ENCODE measurements around the gene RAB30. TPM values are rescaled to one million over a fixed set of nuclear protein-coding genes. Genes with fewer than 3 reads are reported as not detected.

Gene RAB30
- total RNA-seq, 1 donor from 2014 or later: 160 TPM

DNA sequence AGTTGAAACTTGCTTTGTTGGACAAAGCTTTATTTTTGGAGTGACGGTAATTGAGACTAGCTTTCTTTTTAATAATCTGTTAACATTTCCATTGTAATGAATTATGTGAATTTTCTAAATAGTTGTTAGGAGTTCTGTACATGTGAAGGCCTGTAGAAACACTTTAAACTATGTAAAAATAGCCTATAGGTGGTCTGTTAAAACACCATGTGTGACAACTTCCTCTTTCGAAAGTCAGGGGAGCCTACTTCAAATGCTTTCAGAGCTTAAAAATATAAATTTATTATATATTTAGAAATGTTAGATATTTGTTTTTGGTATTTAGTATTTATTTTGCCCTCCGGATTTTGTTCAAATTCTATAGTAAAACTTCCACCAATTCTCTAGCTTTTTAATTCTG lies 141.5 kb downstream of the RAB30 start:
- intact Hi-C loops (cut with micrococcal nuclease): loop anchor here (2.0 kb wide), 2 partner anchors 31 to 43 kb away; no protein-coding TSS in a partner anchor
- ChIA-PET CTCF (interaction anchor here (0.8 to 2.0 kb wide), 5 partner anchors 63 to 319 kb away, joined by 3 to 6 read pairs (median 4); no protein-coding TSS in a partner anchor), POLR2A (interaction anchor here (0.6 to 2.0 kb wide), 13 partner anchors 9 to 226 kb away, joined by 3 to 19 read pairs (median 5); partner anchors contain the start of gene PCF11)
- Mint-ChIP-seq H3K9me3 (no peaks in the 10 kb centered on the region), H3K4me1 (peaks cover 69% of the 10 kb centered on the region), H3K27me3 (no peaks in the 10 kb centered on the region), H3K4me3 (no peak overlapping the region), H3K27ac (peak overlapping the region; percentile 84), H3K36me3 (ENCODE audit: low read depth) (peaks cover 2% of the 10 kb centered on the region)
- no peak for DNase-seq
- TF ChIP-seq, protein P1, sequence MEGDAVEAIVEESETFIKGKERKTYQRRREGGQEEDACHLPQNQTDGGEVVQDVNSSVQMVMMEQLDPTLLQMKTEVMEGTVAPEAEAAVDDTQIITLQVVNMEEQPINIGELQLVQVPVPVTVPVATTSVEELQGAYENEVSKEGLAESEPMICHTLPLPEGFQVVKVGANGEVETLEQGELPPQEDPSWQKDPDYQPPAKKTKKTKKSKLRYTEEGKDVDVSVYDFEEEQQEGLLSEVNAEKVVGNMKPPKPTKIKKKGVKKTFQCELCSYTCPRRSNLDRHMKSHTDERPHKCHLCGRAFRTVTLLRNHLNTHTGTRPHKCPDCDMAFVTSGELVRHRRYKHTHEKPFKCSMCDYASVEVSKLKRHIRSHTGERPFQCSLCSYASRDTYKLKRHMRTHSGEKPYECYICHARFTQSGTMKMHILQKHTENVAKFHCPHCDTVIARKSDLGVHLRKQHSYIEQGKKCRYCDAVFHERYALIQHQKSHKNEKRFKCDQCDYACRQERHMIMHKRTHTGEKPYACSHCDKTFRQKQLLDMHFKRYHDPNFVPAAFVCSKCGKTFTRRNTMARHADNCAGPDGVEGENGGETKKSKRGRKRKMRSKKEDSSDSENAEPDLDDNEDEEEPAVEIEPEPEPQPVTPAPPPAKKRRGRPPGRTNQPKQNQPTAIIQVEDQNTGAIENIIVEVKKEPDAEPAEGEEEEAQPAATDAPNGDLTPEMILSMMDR (IDR thresholded peaks at IDR 0.05): no peak
- ATAC-seq (ENCODE audit: low read depth): peak; percentile 36

DNA sequence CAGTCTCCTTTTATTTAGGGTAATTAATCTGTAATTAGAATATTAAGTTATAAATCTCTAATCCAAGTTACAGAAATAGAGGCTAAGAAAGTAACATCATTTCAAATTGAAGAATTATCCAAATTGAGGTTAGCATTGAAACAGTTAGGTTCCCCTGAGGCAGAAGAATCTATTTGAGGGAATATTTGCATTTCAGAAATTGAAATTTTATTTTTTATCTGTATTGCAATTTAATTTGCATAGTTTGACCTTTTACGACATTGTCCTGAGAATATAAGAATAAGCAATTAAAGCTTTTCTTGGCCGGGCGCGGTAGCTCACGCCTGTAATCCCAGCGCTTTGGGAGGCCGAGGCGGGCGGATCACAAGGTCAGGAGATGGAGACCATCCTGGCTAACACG lies 142.6 kb downstream of the RAB30 start:
- POLR2A ChIA-PET: interaction anchor here (0.6 to 1.9 kb wide), 8 partner anchors 8 to 227 kb away, joined by 5 to 13 read pairs (median 7); partner anchors contain the start of genes DDIAS and PCF11
- Mint-ChIP-seq H3K36me3 (ENCODE audit: low read depth) (peaks cover 1% of the 10 kb centered on the region), H3K4me1 (peaks cover 79% of the 10 kb centered on the region), H3K9me3 (no peaks in the 10 kb centered on the region), H3K27me3 (no peaks in the 10 kb centered on the region), H3K27ac (peak overlapping the region; percentile 84), H3K4me3 (peak overlapping the region; percentile 47)
- CTCF ChIA-PET: interaction anchor here (0.6 to 1.1 kb wide), 2 partner anchors 9 to 95 kb away, joined by 3 to 5 read pairs; no protein-coding TSS in a partner anchor
- ATAC-seq (ENCODE audit: low read depth) (no peak), DNase-seq (no peak)
- TF ChIP-seq, protein P1 (IDR thresholded peaks at IDR 0.05): no peak
- intact Hi-C loops (cut with micrococcal nuclease): no loop called here

DNA sequence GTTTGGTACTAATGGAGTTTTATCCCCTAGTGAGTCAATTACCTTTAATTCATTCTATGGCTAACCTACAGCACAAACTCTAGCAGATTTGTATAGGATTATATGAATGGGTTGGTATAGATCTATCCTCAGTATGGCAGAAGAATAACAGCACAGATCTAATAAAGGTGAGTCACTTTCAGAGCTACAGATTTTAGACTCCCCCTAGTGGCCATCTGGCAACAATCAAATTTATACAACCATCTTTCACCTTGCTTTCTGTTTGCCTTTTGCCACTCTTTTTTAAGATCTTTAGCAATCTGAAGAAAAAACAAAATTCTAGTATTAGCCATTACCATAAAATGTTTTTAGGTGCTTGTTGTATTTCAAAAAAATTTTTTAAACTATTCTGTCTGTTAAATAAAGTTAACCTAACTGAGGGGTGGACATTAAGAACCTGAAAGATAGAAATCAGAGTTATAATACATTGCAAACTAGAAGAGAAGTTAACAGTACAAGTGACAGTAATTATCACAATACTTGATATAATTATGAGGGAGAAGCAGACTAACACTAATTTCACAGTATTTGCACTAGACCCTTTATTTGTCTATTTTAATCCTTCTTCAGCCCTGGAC lies 144.3 kb downstream of the RAB30 start:
- peaks cover 5% of the 10 kb centered on the region for H3K36me3 Mint-ChIP-seq (ENCODE audit: low read depth)
- POLR2A ChIA-PET: interaction anchor here (0.9 to 1.8 kb wide), 5 partner anchors 19 to 144 kb away, joined by 3 to 7 read pairs (median 3); partner anchors contain the start of gene RAB30
- DNase-seq (no peak), ATAC-seq (ENCODE audit: low read depth) (peak; percentile 76)
- peaks cover 85% of the 10 kb centered on the region for H3K4me1 Mint-ChIP-seq
- peak overlapping the region; percentile 75 for H3K27ac Mint-ChIP-seq
- TF ChIP-seq, protein P1 (IDR thresholded peaks at IDR 0.05): no peak
- H3K9me3 Mint-ChIP-seq: no peaks in the 10 kb centered on the region
- CTCF ChIA-PET: interaction anchor here (0.7 to 4.9 kb wide), 9 partner anchors 18 to 322 kb away, joined by 3 to 34 read pairs (median 4); partner anchors contain the start of gene DDIAS
- intact Hi-C loops (cut with micrococcal nuclease): loop anchor here (1.0 to 2.0 kb wide), 3 partner anchors 21 to 229 kb away; partner anchors contain the start of gene PCF11
- H3K4me3 Mint-ChIP-seq: peak overlapping the region; percentile 45
- no peaks in the 10 kb centered on the region for H3K27me3 Mint-ChIP-seq

DNA sequence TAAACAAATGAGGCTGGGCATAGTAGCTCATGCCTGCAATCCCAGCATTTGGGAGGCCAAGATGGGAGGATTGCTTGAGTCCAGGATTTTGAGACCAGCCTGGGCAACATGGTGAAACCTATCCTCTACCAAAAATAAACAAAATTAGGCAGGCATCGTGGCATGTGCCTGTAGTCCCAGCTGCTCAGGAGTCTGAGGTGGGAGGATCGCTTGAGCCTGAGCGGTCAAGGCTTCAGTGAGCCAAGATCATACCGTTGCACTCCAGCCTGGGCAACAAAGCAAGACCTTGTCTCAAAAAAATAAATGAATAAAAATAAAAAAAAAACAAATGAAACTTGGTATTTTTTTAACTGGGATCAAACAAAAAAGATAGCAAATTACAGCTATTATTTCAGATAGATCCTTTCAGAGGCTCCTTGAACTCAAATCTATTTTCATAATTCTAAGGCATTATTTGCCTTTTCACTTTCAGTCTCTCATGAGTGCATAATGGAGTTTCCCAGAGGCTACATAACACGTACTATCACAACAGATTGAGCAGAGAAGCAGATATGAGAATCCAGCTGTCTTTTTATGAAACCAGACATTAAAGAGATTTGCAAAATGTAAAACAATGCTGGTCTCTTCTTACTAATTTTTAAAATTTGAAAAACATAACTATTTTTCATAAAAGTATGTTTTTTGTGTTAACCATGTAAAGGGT lies 147.0 kb downstream of the RAB30 start:
- no peak for DNase-seq
- CTCF ChIA-PET: interaction anchor here (0.6 to 4.9 kb wide), 7 partner anchors 10 to 232 kb away, joined by 3 to 34 read pairs (median 4); partner anchors contain the start of genes DDIAS and PCF11
- Mint-ChIP-seq H3K9me3 (peaks cover 4% of the 10 kb centered on the region), H3K4me3 (peak overlapping the region; percentile 15), H3K4me1 (peaks cover 84% of the 10 kb centered on the region), H3K27me3 (no peaks in the 10 kb centered on the region), H3K27ac (peak overlapping the region; percentile 81), H3K36me3 (ENCODE audit: low read depth) (peaks cover 17% of the 10 kb centered on the region)
- ATAC-seq (ENCODE audit: low read depth): peak; percentile 58
- POLR2A ChIA-PET: interaction anchor here (0.7 to 4.6 kb wide), 11 partner anchors 16 to 232 kb away, joined by 3 to 39 read pairs (median 5); partner anchors contain the start of genes DDIAS, PCF11, PRCP and RAB30
- TF ChIP-seq, protein P1 (IDR thresholded peaks at IDR 0.05): no peak
- intact Hi-C loops (cut with micrococcal nuclease): loop anchor here (5.0 kb wide), 1 partner anchor 268 kb away; the partner anchor contains the start of gene ANKRD42

Other genes starting within 250 kb of the RAB30 start
- gene PRCP, start 171.5 kb downstream of the RAB30 start, total RNA-seq: 29.8 and 34.8 TPM in 2 replicates
- gene DDIAS, start 170.2 kb downstream of the RAB30 start, total RNA-seq: 4.4 and 4.7 TPM in 2 replicates
- gene PCF11, start 85.2 kb upstream of the RAB30 start, total RNA-seq: 105 and 123 TPM in 2 replicates
- gene ANKRD42, start 121.8 kb upstream of the RAB30 start, total RNA-seq: 6.6 and 7.4 TPM in 2 replicates
- gene CCDC90B, start 214.5 kb upstream of the RAB30 start, total RNA-seq: 25.8 and 29.2 TPM in 2 replicates

All from activated B cell treated with CpG ODN at 0.5 μM for 24 hours (primary cell).